ENCODE data around the gene PRKCB.

The PRKCB gene

GRCh38 chr16:24216961-24217360, 381.2 kb downstream of the PRKCB start:
- Histone ChIP-seq H3K27ac (ENCODE audit: low read depth, low read length) (no peak overlapping the region), H3K27me3 (ENCODE audit: low read length) (no peaks in the 10 kb centered on the region), H3K9me3 (ENCODE audit: insufficient read depth, low read length) (no peaks in the 10 kb centered on the region), H3K36me3 (ENCODE audit: low read length) (no peaks in the 10 kb centered on the region), H3K4me3 (ENCODE audit: insufficient read depth, low read length, poor library complexity, severe bottlenecking) (no peak overlapping the region), H3K79me2 (ENCODE audit: insufficient read depth, low read length) (no peaks in the 10 kb centered on the region), H3K9me2 (replicated peaks; ENCODE audit: insufficient read depth, low read length) (no peaks in the 10 kb centered on the region), H3K9ac (ENCODE audit: low read length) (no peak overlapping the region), H4K20me1 (ENCODE audit: low read depth, low read length) (no peaks in the 10 kb centered on the region), H3F3A (ENCODE audit: insufficient read depth) (no peaks in the 10 kb centered on the region), H3K4me2 (ENCODE audit: low read depth, low read length, poor library complexity, severe bottlenecking) (no peak overlapping the region), H2AFZ (ENCODE audit: low read depth, low read length, severe bottlenecking) (no peak overlapping the region)
- TF ChIP-seq EZH2phosphoT487 (conservative IDR thresholded peaks at IDR 0.05; ENCODE audit: low read length) (no peak), CTCF (IDR thresholded peaks at IDR 0.05; ENCODE audit: insufficient read depth, low read length, poor library complexity, severe bottlenecking) (no peak)

- no peaks in the 10 kb centered on the region for H3F3A ChIP-seq (ENCODE audit: insufficient read depth)
- H2AFZ ChIP-seq (ENCODE audit: low read depth, low read length, severe bottlenecking) = no peak overlapping the region
- no peaks in the 10 kb centered on the region for H3K9me2 ChIP-seq (replicated peaks; ENCODE audit: insufficient read depth, low read length)
- H3K9ac ChIP-seq (ENCODE audit: low read length) = no peak overlapping the region
- no peak overlapping the region for H3K27ac ChIP-seq (ENCODE audit: low read depth, low read length)
- H3K36me3 ChIP-seq (ENCODE audit: low read length) = no peaks in the 10 kb centered on the region
- TF ChIP-seq CTCF (IDR thresholded peaks at IDR 0.05; ENCODE audit: insufficient read depth, low read length, poor library complexity, severe bottlenecking) (no peak), EZH2phosphoT487 (conservative IDR thresholded peaks at IDR 0.05; ENCODE audit: low read length) (no peak)
- no peaks in the 10 kb centered on the region for H4K20me1 ChIP-seq (ENCODE audit: low read depth, low read length)
- no peaks in the 10 kb centered on the region for H3K27me3 ChIP-seq (ENCODE audit: low read length)
- H3K4me2 ChIP-seq (ENCODE audit: low read depth, low read length, poor library complexity, severe bottlenecking) = no peak overlapping the region
- no peak overlapping the region for H3K4me3 ChIP-seq (ENCODE audit: insufficient read depth, low read length, poor library complexity, severe bottlenecking)
- no peaks in the 10 kb centered on the region for H3K9me3 ChIP-seq (ENCODE audit: insufficient read depth, low read length)
- no peaks in the 10 kb centered on the region for H3K79me2 ChIP-seq (ENCODE audit: insufficient read depth, low read length)
These were observed 381.7 kb downstream of the PRKCB start for GRCh38 chr16:24217461-24217860.

- Histone ChIP-seq H3K9me3 (ENCODE audit: insufficient read depth, low read length) (no peaks in the 10 kb centered on the region), H3K4me3 (ENCODE audit: insufficient read depth, low read length, poor library complexity, severe bottlenecking) (no peak overlapping the region), H3K27me3 (ENCODE audit: low read length) (no peaks in the 10 kb centered on the region), H3K27ac (ENCODE audit: low read depth, low read length) (no peak overlapping the region), H3K9ac (ENCODE audit: low read length) (no peak overlapping the region), H3K9me2 (replicated peaks; ENCODE audit: insufficient read depth, low read length) (no peaks in the 10 kb centered on the region), H3K36me3 (ENCODE audit: low read length) (no peaks in the 10 kb centered on the region), H2AFZ (ENCODE audit: low read depth, low read length, severe bottlenecking) (no peak overlapping the region), H4K20me1 (ENCODE audit: low read depth, low read length) (no peaks in the 10 kb centered on the region), H3K79me2 (ENCODE audit: insufficient read depth, low read length) (no peaks in the 10 kb centered on the region), H3F3A (ENCODE audit: insufficient read depth) (no peaks in the 10 kb centered on the region), H3K4me2 (ENCODE audit: low read depth, low read length, poor library complexity, severe bottlenecking) (no peak overlapping the region)
- TF ChIP-seq CTCF (IDR thresholded peaks at IDR 0.05; ENCODE audit: insufficient read depth, low read length, poor library complexity, severe bottlenecking) (no peak), EZH2phosphoT487 (conservative IDR thresholded peaks at IDR 0.05; ENCODE audit: low read length) (no peak)
These were observed 382.5 kb downstream of the PRKCB start for GRCh38 chr16:24218299-24218698.

Measured in SU-DHL-6 (cell line).